ENCODE data around the gene FAAP20.

DNA sequence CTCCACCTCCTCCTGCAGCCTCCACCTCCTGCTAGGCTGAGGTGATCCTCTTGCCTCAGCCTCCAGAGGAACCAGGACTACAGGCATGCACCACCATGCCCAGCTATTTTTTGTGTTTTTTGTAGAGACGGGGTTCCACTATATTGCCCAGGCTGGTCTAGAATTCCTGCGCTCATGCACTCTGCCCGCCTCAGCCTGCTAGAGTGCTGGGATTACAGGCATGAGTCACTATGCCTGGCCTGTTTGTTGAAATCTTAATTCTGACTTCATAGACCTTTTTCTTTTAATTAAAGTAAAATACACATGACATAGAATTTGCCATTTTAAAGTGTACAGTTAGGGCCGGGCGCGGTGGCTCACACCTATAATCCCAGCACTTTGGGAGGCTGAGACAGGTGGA lies 42.7 kb downstream of the FAAP20 start:
- TF ChIP-seq EZH2 (IDR thresholded peaks at IDR 0.05; ENCODE audit: borderline replicate concordance, low read depth, low read length, severe bottlenecking): no peak
- TF ChIP-seq POLR2AphosphoS5 (IDR thresholded peaks at IDR 0.05; ENCODE audit: insufficient read depth, low read depth, low read length): no peak
- TF ChIP-seq, protein P1, sequence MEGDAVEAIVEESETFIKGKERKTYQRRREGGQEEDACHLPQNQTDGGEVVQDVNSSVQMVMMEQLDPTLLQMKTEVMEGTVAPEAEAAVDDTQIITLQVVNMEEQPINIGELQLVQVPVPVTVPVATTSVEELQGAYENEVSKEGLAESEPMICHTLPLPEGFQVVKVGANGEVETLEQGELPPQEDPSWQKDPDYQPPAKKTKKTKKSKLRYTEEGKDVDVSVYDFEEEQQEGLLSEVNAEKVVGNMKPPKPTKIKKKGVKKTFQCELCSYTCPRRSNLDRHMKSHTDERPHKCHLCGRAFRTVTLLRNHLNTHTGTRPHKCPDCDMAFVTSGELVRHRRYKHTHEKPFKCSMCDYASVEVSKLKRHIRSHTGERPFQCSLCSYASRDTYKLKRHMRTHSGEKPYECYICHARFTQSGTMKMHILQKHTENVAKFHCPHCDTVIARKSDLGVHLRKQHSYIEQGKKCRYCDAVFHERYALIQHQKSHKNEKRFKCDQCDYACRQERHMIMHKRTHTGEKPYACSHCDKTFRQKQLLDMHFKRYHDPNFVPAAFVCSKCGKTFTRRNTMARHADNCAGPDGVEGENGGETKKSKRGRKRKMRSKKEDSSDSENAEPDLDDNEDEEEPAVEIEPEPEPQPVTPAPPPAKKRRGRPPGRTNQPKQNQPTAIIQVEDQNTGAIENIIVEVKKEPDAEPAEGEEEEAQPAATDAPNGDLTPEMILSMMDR (IDR thresholded peaks at IDR 0.05; ENCODE audit: extremely low read depth in 1 of 2, insufficient read depth in 1 of 2, low read depth in 1 of 2, low read length in 2 of 2): no peak
- TF ChIP-seq POLR2A (IDR thresholded peaks at IDR 0.05; ENCODE audit: low read depth, low read length): no peak
- TF ChIP-seq JUN (IDR thresholded peaks at IDR 0.05; ENCODE audit: borderline replicate concordance, insufficient read depth, insufficient read length, low read depth): no peak
- TF ChIP-seq MYC (IDR thresholded peaks at IDR 0.05; ENCODE audit: low read depth, low read length): no peak
- no peak for TF ChIP-seq GATA2 (IDR thresholded peaks at IDR 0.05; ENCODE audit: insufficient read depth, insufficient read length, low read depth, low read length)
- TF ChIP-seq, protein P2, sequence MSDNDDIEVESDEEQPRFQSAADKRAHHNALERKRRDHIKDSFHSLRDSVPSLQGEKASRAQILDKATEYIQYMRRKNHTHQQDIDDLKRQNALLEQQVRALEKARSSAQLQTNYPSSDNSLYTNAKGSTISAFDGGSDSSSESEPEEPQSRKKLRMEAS (IDR thresholded peaks at IDR 0.05; ENCODE audit: insufficient read depth, insufficient read length): no peak
- TF ChIP-seq FOS (IDR thresholded peaks at IDR 0.05; ENCODE audit: borderline replicate concordance, insufficient read depth, low read length): no peak
